T-helper 2 cell treated with Interferon-gamma antibody and Interleukin-4, amounts not matched to agents 100 ng/mL and 5 ng/mL, for 36 hours (primary cell): ENCODE measurements around the gene RIC3. TPM values are rescaled to one million over a fixed set of nuclear protein-coding genes. Genes with fewer than 3 reads are reported as not detected.

Source experiments
- total RNA-seq: library from RNA; stranded (reverse); gene quantifications from 2 replicates; pipeline ENCODE4 v1.2.3, GENCODE V29; 2022

RIC3 gene
- total RNA-seq, 1 donor from 2014 or later, result 4.7 TPM

Other genes with a start within 250 kb of the RIC3 start
- gene OR10A6, start 237.8 kb downstream of the RIC3 start, total RNA-seq, result not detected in 2 replicates
- gene OR10A3, start 227.3 kb downstream of the RIC3 start, total RNA-seq, result not detected in 2 replicates
- not detected in 2 replicates for gene NLRP10, start 203.6 kb downstream of the RIC3 start, total RNA-seq
- gene EIF3F, start 181.7 kb downstream of the RIC3 start, total RNA-seq, result 228 and 233 TPM in 2 replicates
- gene TUB, start 87.8 kb downstream of the RIC3 start, total RNA-seq, result 0.23 and 0.25 TPM in 2 replicates
- gene LMO1, start 94.9 kb upstream of the RIC3 start, total RNA-seq, result not detected in 2 replicates